ENCODE measurements around the gene NCKAP5L. TPM values are rescaled to one million over a fixed set of nuclear protein-coding genes. Genes with fewer than 3 reads are reported as not detected.
"Not testable (repeated sequence)": the region's sequence is repeated elsewhere in the genome, so short reads cannot be mapped to it uniquely, and the experiment has no call there.

NCKAP5L gene
- total and polyA plus RNA-seq, 2 of the 8 experiments (the other 6 are each of a cell fraction or from before 2014, with no cell fraction given): 9.4 to 27.9 TPM

GRCh38 chr12:49780914-49781313, 47.3 kb downstream of the NCKAP5L start:
- not testable (repeated sequence) for H4K8ac ChIP-seq (ENCODE audit: extremely low read depth, insufficient read depth, low read length); H2BK12ac ChIP-seq (ENCODE audit: low read depth, low read length); H3K4me3 ChIP-seq (ENCODE audit: extremely low read depth in 1 of 4, insufficient read depth in 2 of 4, low read depth in 3 of 4, low read length in 4 of 4); H3K18ac ChIP-seq (ENCODE audit: extremely low read depth, low read length); H2BK20ac ChIP-seq (ENCODE audit: low read length); H3K23me2 ChIP-seq (ENCODE audit: low read depth, low read length); H3K56ac ChIP-seq (replicated peaks; ENCODE audit: insufficient read length, low read depth, low read length); H2AK5ac ChIP-seq (ENCODE audit: low read depth, low read length); H2BK5ac ChIP-seq (ENCODE audit: low read depth, low read length); H3K4me1 ChIP-seq (replicated peaks in 1 of 4; ENCODE audit: control insufficient read depth in 3 of 4, insufficient read depth in 4 of 4, low read length in 3 of 4); H4K20me1 ChIP-seq (replicated peaks in 1 of 2; ENCODE audit: control insufficient read depth in 1 of 2, insufficient read depth in 2 of 2, low read length in 2 of 2); H3K79me2 ChIP-seq (ENCODE audit: control insufficient read depth in 1 of 2, insufficient read depth in 2 of 2, low read length in 2 of 2); H3K4ac ChIP-seq (replicated peaks; ENCODE audit: insufficient read length, low read depth, low read length); H2BK15ac ChIP-seq (ENCODE audit: low read length); H3K4me2 ChIP-seq (ENCODE audit: insufficient read depth in 1 of 2, low read depth in 2 of 2, low read length in 2 of 2); H4K5ac ChIP-seq (ENCODE audit: insufficient read length, low read depth, low read length); H4K91ac ChIP-seq (replicated peaks; ENCODE audit: insufficient read length, low read length); H2BK120ac ChIP-seq (replicated peaks; ENCODE audit: low read depth, low read length); H3K9me3 ChIP-seq (ENCODE audit: insufficient read depth in 2 of 2, low read depth in 1 of 2, low read length in 1 of 2); H3K9ac ChIP-seq (replicated peaks in 1 of 4; ENCODE audit: extremely low read depth in 1 of 4, low read depth in 3 of 4, low read length in 3 of 4); H2AFZ ChIP-seq (ENCODE audit: low read length); H3K27ac ChIP-seq (ENCODE audit: low read depth, low read length); DNase-seq (ENCODE audit: low read depth in 1 of 2, low spot score in 2 of 2); FAIRE-seq; H3K27me3 ChIP-seq (replicated peaks in 1 of 4; ENCODE audit: control insufficient read depth in 3 of 4, extremely low read depth in 1 of 4, insufficient read depth in 3 of 4, low read length in 3 of 4); H3K79me1 ChIP-seq (ENCODE audit: low read depth, low read length); H3K14ac ChIP-seq (ENCODE audit: insufficient read length); H3K36me3 ChIP-seq (ENCODE audit: control insufficient read depth in 2 of 4, insufficient read depth in 4 of 4, low read length in 3 of 4); H3K23ac ChIP-seq (ENCODE audit: insufficient read length)
- WGBS, 2 experiments (ENCODE audit: extremely low coverage in 1 of 2, insufficient coverage in 1 of 2, insufficient read length in 1 of 2, insufficient replicate concordance in 2 of 2, low coverage in 1 of 2, low lambda C conversion rate in 2 of 2, missing lambda C conversion rate in 1 of 2): 88% methylated on average over 1 of the region's 6 CpGs; no CpG with 5 or more reads in 1 of the 2 experiments
- ChIA-PET CTCF (ENCODE audit: partially characterized antibody) (interaction anchor here (0.6 to 2.2 kb wide), 6 partner anchors 12 to 58 kb away, joined by 3 to 14 read pairs (median 4); no protein-coding TSS in a partner anchor), POLR2A (ENCODE audit: partially characterized antibody) (interaction anchor here (1.4 to 1.5 kb wide), 2 partner anchors 47 to 48 kb away, joined by 3 read pairs; partner anchors contain the start of gene NCKAP5L)

Data from H1 (cell line).